Loucy (cell line): ENCODE data around the gene SPEM1.

ENCODE experiments used
- H2AFZ ChIP-seq: fragments of 200-600 bp; sonication (generic); 2 replicates; pipeline ENCODE4 v1.6.0; 2016; ENCODE audit warnings: antibody characterized with exemption, mild to moderate bottlenecking, low read length, moderate library complexity
- H3F3A ChIP-seq: fragments of 200-600 bp; 2 replicates; pipeline ENCODE4 v1.6.0; 2016; ENCODE audit warnings: antibody characterized with exemption, low read depth, mild to moderate bottlenecking
- H3K27me3 ChIP-seq: fragments of 200-600 bp; sonication (generic); 2 replicates; pipeline ENCODE4 v1.6.1; 2014; ENCODE audit warnings: low read length, mild to moderate bottlenecking; ENCODE audit not compliant: insufficient read depth, poor library complexity, severe bottlenecking
- H3K36me3 ChIP-seq: fragments of 200-600 bp; sonication (generic); 2 replicates; pipeline ENCODE4 v1.6.1; 2016; ENCODE audit warnings: low read length; ENCODE audit not compliant: insufficient read depth
- H3K4me1 ChIP-seq: fragments of 200-600 bp; sonication (generic); 2 replicates; pipeline ENCODE4 v1.5.1; 2014; ENCODE audit warnings: low read length, mild to moderate bottlenecking; ENCODE audit not compliant: insufficient read depth, poor library complexity, severe bottlenecking
- H3K4me2 ChIP-seq: fragments of 200-600 bp; sonication (generic); 2 replicates; pipeline ENCODE4 v1.6.0; 2014; ENCODE audit warnings: antibody characterized with exemption, low read length, low read depth, mild to moderate bottlenecking; ENCODE audit not compliant: poor library complexity, severe bottlenecking
- H3K4me3 ChIP-seq: fragments of 200-600 bp; sonication (generic); 2 replicates; pipeline ENCODE4 v1.5.1; 2014; ENCODE audit warnings: low read length, mild to moderate bottlenecking, mixed read lengths; ENCODE audit not compliant: poor library complexity, severe bottlenecking
- H3K79me2 ChIP-seq: fragments of 200-600 bp; sonication (generic); 2 replicates; pipeline ENCODE4 v1.6.1; 2014; ENCODE audit warnings: low read length; ENCODE audit not compliant: insufficient read depth
- H3K9ac ChIP-seq: fragments of 200-600 bp; sonication (generic); 2 replicates; pipeline ENCODE4 v1.6.0; 2014; ENCODE audit warnings: mild to moderate bottlenecking, low read depth, low read length, moderate library complexity; ENCODE audit not compliant: poor library complexity, severe bottlenecking
- H3K9me2 ChIP-seq: fragments of 200-600 bp; sonication (generic); replicated peaks from 2 replicates; pipeline ENCODE4 v1.6.1; 2016; ENCODE audit warnings: low read depth, low read length, mixed read lengths
- H3K9me3 ChIP-seq: fragments of 200-600 bp; sonication (generic); 2 replicates; pipeline ENCODE4 v1.6.1; 2014; ENCODE audit warnings: mild to moderate bottlenecking, antibody characterized with exemption, low read length, low read depth; ENCODE audit not compliant: insufficient read depth
- H4K20me1 ChIP-seq: fragments of 200-600 bp; sonication (generic); 2 replicates; pipeline ENCODE4 v1.6.0; 2014; ENCODE audit warnings: antibody characterized with exemption, low read length, mild to moderate bottlenecking; ENCODE audit not compliant: insufficient read depth, poor library complexity, severe bottlenecking
- EZH2phosphoT487 ChIP-seq: fragments of 200-600 bp; IDR thresholded peaks from 2 replicates; pipeline ENCODE4 v1.6.1; 2018; ENCODE audit warnings: antibody characterized with exemption, mild to moderate bottlenecking, moderate library complexity, borderline replicate concordance
- TF ChIP-seq, protein P1 (sequence below): fragments of 200-600 bp; sonication (generic); conservative IDR thresholded peaks from 2 replicates; pipeline ENCODE4 v1.5.1; 2014; ENCODE audit warnings: mild to moderate bottlenecking, antibody characterized with exemption, low read length

Gene SPEM1

DNA sequence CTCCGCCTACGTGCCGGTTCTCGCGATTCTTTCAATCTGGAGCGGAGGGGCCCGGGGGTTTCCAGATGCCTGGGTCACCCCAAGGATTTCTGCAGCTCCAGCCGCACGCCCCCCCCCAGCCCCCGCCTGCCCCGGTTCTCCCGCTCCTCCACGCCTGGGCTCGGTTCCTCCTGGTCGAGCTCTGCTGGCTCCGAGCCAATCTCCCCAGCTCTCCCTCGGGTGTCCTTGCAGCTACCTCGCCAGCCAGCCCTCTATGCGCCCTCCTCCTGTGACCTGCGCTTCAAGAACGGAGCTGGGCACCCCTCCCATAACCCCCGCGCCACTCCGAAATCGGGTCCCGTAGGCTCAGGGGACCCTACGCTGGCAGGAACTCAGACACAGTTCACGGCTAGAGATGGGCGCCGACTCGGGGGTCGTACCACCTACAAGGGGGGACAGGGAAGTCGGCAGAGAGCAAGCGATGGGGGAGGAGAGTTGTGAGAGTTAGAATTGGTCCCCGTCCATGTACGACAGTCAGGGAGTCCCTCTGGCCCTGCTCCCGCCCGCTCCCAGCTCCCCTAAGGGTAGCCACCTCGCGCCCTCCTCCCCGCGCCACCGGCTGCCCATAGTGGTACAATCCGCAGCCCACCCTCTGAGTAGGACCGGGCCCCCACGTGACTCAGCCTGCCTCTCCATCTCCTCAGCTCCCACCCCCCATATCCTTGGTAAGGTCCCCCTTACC, 20.1 kb downstream of the SPEM1 start:
- Histone ChIP-seq H4K20me1 (peaks cover 13% of the 10 kb centered on the region), H3F3A (no peaks in the 10 kb centered on the region; the same call in 1 of the 2 replicates), H3K4me3 (peak overlapping the region; percentile 94), H3K79me2 (peaks cover 43% of the 10 kb centered on the region; the same call in 1 of the 2 replicates), H3K9ac (peak overlapping the region; percentile 90), H3K9me2 (no peaks in the 10 kb centered on the region), H3K36me3 (no peaks in the 10 kb centered on the region), H3K9me3 (no peaks in the 10 kb centered on the region), H3K27me3 (no peaks in the 10 kb centered on the region), H3K4me2 (peak overlapping the region; percentile 85), H2AFZ (peak overlapping the region; percentile 71), H3K4me1 (peaks cover 32% of the 10 kb centered on the region)
- TF ChIP-seq EZH2phosphoT487, result no peak
- TF ChIP-seq, protein P1, sequence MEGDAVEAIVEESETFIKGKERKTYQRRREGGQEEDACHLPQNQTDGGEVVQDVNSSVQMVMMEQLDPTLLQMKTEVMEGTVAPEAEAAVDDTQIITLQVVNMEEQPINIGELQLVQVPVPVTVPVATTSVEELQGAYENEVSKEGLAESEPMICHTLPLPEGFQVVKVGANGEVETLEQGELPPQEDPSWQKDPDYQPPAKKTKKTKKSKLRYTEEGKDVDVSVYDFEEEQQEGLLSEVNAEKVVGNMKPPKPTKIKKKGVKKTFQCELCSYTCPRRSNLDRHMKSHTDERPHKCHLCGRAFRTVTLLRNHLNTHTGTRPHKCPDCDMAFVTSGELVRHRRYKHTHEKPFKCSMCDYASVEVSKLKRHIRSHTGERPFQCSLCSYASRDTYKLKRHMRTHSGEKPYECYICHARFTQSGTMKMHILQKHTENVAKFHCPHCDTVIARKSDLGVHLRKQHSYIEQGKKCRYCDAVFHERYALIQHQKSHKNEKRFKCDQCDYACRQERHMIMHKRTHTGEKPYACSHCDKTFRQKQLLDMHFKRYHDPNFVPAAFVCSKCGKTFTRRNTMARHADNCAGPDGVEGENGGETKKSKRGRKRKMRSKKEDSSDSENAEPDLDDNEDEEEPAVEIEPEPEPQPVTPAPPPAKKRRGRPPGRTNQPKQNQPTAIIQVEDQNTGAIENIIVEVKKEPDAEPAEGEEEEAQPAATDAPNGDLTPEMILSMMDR, result no peak

DNA sequence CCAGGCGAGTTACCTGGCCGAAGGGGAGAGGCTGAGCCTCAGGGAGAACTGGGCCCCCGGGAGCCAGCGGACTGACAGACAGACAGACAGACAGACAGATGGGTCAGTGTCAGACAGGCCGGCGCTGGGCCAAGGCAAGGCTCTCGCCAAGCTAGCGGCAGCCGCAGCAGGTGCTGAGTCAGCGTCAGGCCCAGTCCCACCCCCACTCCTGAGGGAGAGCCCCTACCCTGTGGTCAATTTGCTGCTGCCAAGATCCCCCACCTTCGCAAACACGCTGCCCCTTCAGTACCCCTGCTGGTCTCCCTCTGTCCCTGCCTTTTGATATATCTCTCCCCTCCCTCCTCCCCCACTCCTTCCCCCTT, 20.7 kb downstream of the SPEM1 start:
- Histone ChIP-seq H3K27me3 (no peaks in the 10 kb centered on the region), H3K9me2 (no peaks in the 10 kb centered on the region), H3K4me2 (peak overlapping the region; percentile 85), H3K79me2 (peaks cover 41% of the 10 kb centered on the region; the same call in 1 of the 2 replicates), H3K4me1 (peaks cover 32% of the 10 kb centered on the region), H3K9me3 (no peaks in the 10 kb centered on the region), H4K20me1 (peaks cover 13% of the 10 kb centered on the region), H2AFZ (peak overlapping the region; percentile 71), H3K9ac (peak overlapping the region; percentile 90), H3K4me3 (peak overlapping the region; percentile 94), H3F3A (no peaks in the 10 kb centered on the region; the same call in 1 of the 2 replicates), H3K36me3 (no peaks in the 10 kb centered on the region)
- TF ChIP-seq, protein P1, result no peak
- TF ChIP-seq EZH2phosphoT487, result no peak

DNA sequence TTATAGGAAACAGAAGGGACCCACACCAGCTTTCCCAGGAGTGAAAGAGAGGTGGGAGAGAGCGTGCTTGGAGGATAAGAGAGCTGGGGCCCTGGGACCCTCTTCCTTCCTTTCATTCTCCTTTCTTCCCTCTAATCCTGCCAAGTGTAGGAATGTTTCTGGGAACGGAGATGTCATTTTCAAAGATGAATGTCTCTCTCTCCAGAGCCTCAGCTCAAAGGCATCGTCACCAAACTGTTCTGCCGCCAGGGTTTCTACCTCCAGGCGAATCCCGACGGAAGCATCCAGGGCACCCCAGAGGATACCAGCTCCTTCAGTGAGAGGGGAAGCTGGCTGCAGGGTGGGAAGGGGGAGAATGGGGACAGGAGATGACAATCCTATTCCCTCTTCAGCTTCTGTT, 21.1 kb downstream of the SPEM1 start:
- TF ChIP-seq EZH2phosphoT487, result no peak
- TF ChIP-seq, protein P1, result no peak
- peak overlapping the region; percentile 85 for H3K4me2 ChIP-seq
- H3K4me3 ChIP-seq, result peak overlapping the region; percentile 94
- H3K79me2 ChIP-seq, result peaks cover 37% of the 10 kb centered on the region; the same call in 1 of the 2 replicates
- no peaks in the 10 kb centered on the region; the same call in 1 of the 2 replicates for H3F3A ChIP-seq
- peaks cover 32% of the 10 kb centered on the region for H3K4me1 ChIP-seq
- H2AFZ ChIP-seq, result no peak overlapping the region
- no peaks in the 10 kb centered on the region for H3K36me3 ChIP-seq
- no peaks in the 10 kb centered on the region for H3K9me3 ChIP-seq
- H3K27me3 ChIP-seq, result no peaks in the 10 kb centered on the region
- H3K9me2 ChIP-seq, result no peaks in the 10 kb centered on the region
- H4K20me1 ChIP-seq, result peaks cover 9% of the 10 kb centered on the region
- peak overlapping the region; percentile 90 for H3K9ac ChIP-seq
